GM19438 (cell line): Measurements from ENCODE around the gene FNDC3B.
"Not testable (repeated sequence)": the region's sequence is repeated elsewhere in the genome, so short reads cannot be mapped to it uniquely, and the experiment has no call there.

Source experiments
- ATAC-seq: cut with Tn5 transposase; IDR thresholded peaks from one replicate; pipeline ENCODE4 v1.9.1; 2021; ENCODE audit warnings: low read depth; ENCODE audit not compliant: unreplicated experiment

The FNDC3B gene

GRCh38 chr3:172039436-172040077 lies at the start of gene FNDC3B:
FNDC3B (plus strand) TSS chr3:172039578; CDS start chr3:172112480, 72,902 bp downstream.
- peak; percentile 73 for ATAC-seq

- ATAC-seq: not testable (repeated sequence)
These were observed 49.1 kb upstream of the FNDC3B start for GRCh38 chr3:171990239-171990638.

- ATAC-seq: no peak
These were observed 48.2 kb upstream of the FNDC3B start for GRCh38 chr3:171991166-171991565.

GRCh38 chr3:171994646-171995428 lies 44.5 kb upstream of the FNDC3B start:
- ATAC-seq: no peak

GRCh38 chr3:171995486-171995885 lies 43.9 kb upstream of the FNDC3B start:
- ATAC-seq: no peak

GRCh38 chr3:171996178-171996817 lies 43.1 kb upstream of the FNDC3B start:
- no peak for ATAC-seq

GRCh38 chr3:171998731-171999130 lies 40.6 kb upstream of the FNDC3B start:
- ATAC-seq: not testable (repeated sequence)

GRCh38 chr3:172001616-172002015 lies 37.8 kb upstream of the FNDC3B start:
- ATAC-seq: not testable (repeated sequence)

GRCh38 chr3:172002512-172003078 lies 36.8 kb upstream of the FNDC3B start:
- ATAC-seq: no peak

GRCh38 chr3:172003146-172003545 lies 36.2 kb upstream of the FNDC3B start:
- no peak for ATAC-seq

GRCh38 chr3:172007065-172007370 lies 32.4 kb upstream of the FNDC3B start:
- no peak for ATAC-seq

- no peak for ATAC-seq
These were observed 29.6 kb upstream of the FNDC3B start for GRCh38 chr3:172009803-172010202.

GRCh38 chr3:172012775-172013174 lies 26.6 kb upstream of the FNDC3B start:
- no peak for ATAC-seq

- ATAC-seq: no peak
These were observed 25.2 kb upstream of the FNDC3B start for GRCh38 chr3:172014145-172014544.

GRCh38 chr3:172018364-172018763 lies 21.0 kb upstream of the FNDC3B start:
- ATAC-seq: no peak

GRCh38 chr3:172020763-172021162 lies 18.6 kb upstream of the FNDC3B start:
- ATAC-seq: no peak

GRCh38 chr3:172021164-172021563 lies 18.2 kb upstream of the FNDC3B start:
- ATAC-seq: no peak

- no peak for ATAC-seq
These were observed 17.5 kb upstream of the FNDC3B start for GRCh38 chr3:172021859-172022258.

- ATAC-seq: no peak
These were observed 15.5 kb upstream of the FNDC3B start for GRCh38 chr3:172023915-172024314.

GRCh38 chr3:172024679-172025078 lies 14.7 kb upstream of the FNDC3B start:
- no peak for ATAC-seq

- ATAC-seq: no peak
These were observed 9.8 kb upstream of the FNDC3B start for GRCh38 chr3:172029425-172030098.
